Smooth muscle cell (in vitro differentiated cells): ENCODE data around the gene INKA2. TPM values are rescaled to one million over a fixed set of nuclear protein-coding genes. Genes with fewer than 3 reads are reported as not detected.

Experiments used
- DNase-seq: peaks from one replicate; lab custom pipeline; 2025; ENCODE audit not compliant: unreplicated experiment; lab: John Stamatoyannopoulos, UW
- H2AFZ ChIP-seq: fragments of 200-600 bp; sonication (generic); 2 replicates; pipeline ENCODE4 v1.6.0; 2016; ENCODE audit warnings: antibody characterized with exemption, low read depth, mild to moderate bottlenecking
- H3F3A ChIP-seq: fragments of 200-600 bp; sonication (generic); 2 replicates; pipeline ENCODE4 v1.6.0; 2017; ENCODE audit warnings: antibody characterized with exemption, low read depth
- H3K27ac ChIP-seq: fragments of 200-600 bp; sonication (generic); 2 replicates; pipeline ENCODE4 v1.5.1; 2016; ENCODE audit warnings: low read depth, mild to moderate bottlenecking
- H3K27me3 ChIP-seq: fragments of 200-600 bp; sonication (generic); 2 replicates; pipeline ENCODE4 v1.6.1; 2016; ENCODE audit warnings: low read depth, mild to moderate bottlenecking
- H3K36me3 ChIP-seq: fragments of 200-600 bp; sonication (generic); 2 replicates; pipeline ENCODE4 v1.5.1; 2016; ENCODE audit warnings: low read depth
- H3K4me1 ChIP-seq: fragments of 200-600 bp; sonication (generic); 2 replicates; pipeline ENCODE4 v1.5.1; 2016; ENCODE audit warnings: low read depth
- H3K4me2 ChIP-seq: fragments of 200-600 bp; sonication (generic); 2 replicates; pipeline ENCODE4 v1.6.0; 2016; ENCODE audit warnings: mild to moderate bottlenecking
- H3K4me3 ChIP-seq: fragments of 200-600 bp; sonication (generic); 2 replicates; pipeline ENCODE4 v1.5.1; 2016; ENCODE audit warnings: mild to moderate bottlenecking
- H3K79me2 ChIP-seq: fragments of 200-600 bp; sonication (generic); 2 replicates; pipeline ENCODE4 v1.6.0; 2016; ENCODE audit warnings: low read depth, mild to moderate bottlenecking
- H3K9ac ChIP-seq: fragments of 200-600 bp; sonication (generic); 2 replicates; pipeline ENCODE4 v1.6.0; 2016; ENCODE audit warnings: low read depth
- H3K9me3 ChIP-seq: fragments of 200-600 bp; sonication (generic); replicated peaks from 2 replicates; pipeline ENCODE4 v1.5.1; 2016; ENCODE audit warnings: low read depth
- H4K20me1 ChIP-seq: fragments of 200-600 bp; sonication (generic); 2 replicates; pipeline ENCODE4 v1.6.0; 2016; ENCODE audit warnings: low read depth
- CTCF ChIP-seq: fragments of 200-600 bp; sonication (generic); IDR thresholded peaks from 2 replicates; pipeline ENCODE4 v1.5.1; 2017; ENCODE audit warnings: borderline replicate concordance, mild to moderate bottlenecking, antibody characterized with exemption; ENCODE audit not compliant: insufficient read depth, poor library complexity, severe bottlenecking
- WGBS: methylation state at CpG from one replicate; pipeline ENCODE4 v1.1.7; 2016; ENCODE audit warnings: low lambda C conversion rate; 5-methylcytosine and 5-hydroxymethylcytosine counted together
- polyA plus RNA-seq: library from polyadenylated mRNA; unstranded; fragments of >200 nt; fragmentation: Nextera tagmentation; extraction: Ambion mirVana; gene quantifications from 2 replicates; pipeline ENCODE4 v1.2.1, GENCODE V29; 2016
- total RNA-seq: library from RNA; depleted of rRNA; stranded (reverse); fragments of >200 nt; gene quantifications from 2 replicates; pipeline ENCODE4 v1.2.3, GENCODE V29; 2014

INKA2 gene
- total and polyA plus RNA-seq, 2 experiments from 2014 or later: 1.8 TPM; not detected in 1

GRCh38 chr1:111779546-111779945, 40.4 kb upstream of the INKA2 start:
- Histone ChIP-seq H3K4me1 (no peaks in the 10 kb centered on the region), H2AFZ (no peak overlapping the region), H3K9ac (no peak overlapping the region), H4K20me1 (no peaks in the 10 kb centered on the region), H3K4me2 (no peak overlapping the region), H3F3A (no peaks in the 10 kb centered on the region), H3K27ac (no peak overlapping the region), H3K79me2 (no peaks in the 10 kb centered on the region), H3K9me3 (no peaks in the 10 kb centered on the region), H3K27me3 (no peaks in the 10 kb centered on the region), H3K36me3 (no peaks in the 10 kb centered on the region), H3K4me3 (no peak overlapping the region)
- WGBS: 100% methylated on average over 2 of the region's 2 CpGs
- TF ChIP-seq CTCF: no peak
- no peak for DNase-seq

GRCh38 chr1:111778541-111779051, 39.4 kb upstream of the INKA2 start:
- H3K4me2 ChIP-seq: no peak overlapping the region
- H3K27ac ChIP-seq: no peak overlapping the region

GRCh38 chr1:111778066-111778465, 38.9 kb upstream of the INKA2 start:
- Histone ChIP-seq H3K27me3 (no peaks in the 10 kb centered on the region), H3K9ac (no peak overlapping the region), H3K9me3 (no peaks in the 10 kb centered on the region), H3F3A (no peaks in the 10 kb centered on the region), H2AFZ (no peak overlapping the region), H3K4me3 (no peak overlapping the region), H4K20me1 (no peaks in the 10 kb centered on the region), H3K4me1 (no peaks in the 10 kb centered on the region), H3K4me2 (no peak overlapping the region), H3K36me3 (no peaks in the 10 kb centered on the region), H3K79me2 (no peaks in the 10 kb centered on the region), H3K27ac (no peak overlapping the region)
- TF ChIP-seq CTCF: no peak
- WGBS: 84% methylated on average over 6 of the region's 6 CpGs
- DNase-seq: no peak

More at GRCh38 chr1:111778541-111779051, 39.4 kb upstream of the INKA2 start:
- Histone ChIP-seq H3K9me3 (no peaks in the 10 kb centered on the region), H4K20me1 (no peaks in the 10 kb centered on the region), H2AFZ (no peak overlapping the region), H3K4me1 (no peaks in the 10 kb centered on the region), H3K36me3 (no peaks in the 10 kb centered on the region), H3K4me3 (no peak overlapping the region), H3K27me3 (no peaks in the 10 kb centered on the region), H3K79me2 (no peaks in the 10 kb centered on the region), H3F3A (no peaks in the 10 kb centered on the region), H3K9ac (no peak overlapping the region)
- DNase-seq: no peak
- TF ChIP-seq CTCF: no peak
- WGBS: 52% methylated on average over 2 of the region's 2 CpGs

- H3F3A ChIP-seq: no peaks in the 10 kb centered on the region
- H3K4me1 ChIP-seq: no peaks in the 10 kb centered on the region
- no peak overlapping the region for H3K27ac ChIP-seq
- H4K20me1 ChIP-seq: no peaks in the 10 kb centered on the region
- H3K36me3 ChIP-seq: no peaks in the 10 kb centered on the region
- H3K9me3 ChIP-seq: no peaks in the 10 kb centered on the region
- no peak overlapping the region for H3K4me3 ChIP-seq
- H3K9ac ChIP-seq: no peak overlapping the region
- DNase-seq: no peak
- H3K4me2 ChIP-seq: no peak overlapping the region
- 96% methylated on average over 1 of the region's 1 CpG for WGBS
- no peak overlapping the region for H2AFZ ChIP-seq
- H3K79me2 ChIP-seq: no peaks in the 10 kb centered on the region
- TF ChIP-seq CTCF: no peak
- H3K27me3 ChIP-seq: no peaks in the 10 kb centered on the region
Measured at GRCh38 chr1:111777301-111777700, 38.1 kb upstream of the INKA2 start.
